ENCODE data around the gene MEIS1. TPM values are rescaled to one million over a fixed set of nuclear protein-coding genes. Genes with fewer than 3 reads are reported as not detected.

MEIS1 gene
- polyA plus RNA-seq, 1 donor (not counting 4 experiments of a cell fraction or from before 2014, with no cell fraction given) = 3.1 TPM

DNA sequence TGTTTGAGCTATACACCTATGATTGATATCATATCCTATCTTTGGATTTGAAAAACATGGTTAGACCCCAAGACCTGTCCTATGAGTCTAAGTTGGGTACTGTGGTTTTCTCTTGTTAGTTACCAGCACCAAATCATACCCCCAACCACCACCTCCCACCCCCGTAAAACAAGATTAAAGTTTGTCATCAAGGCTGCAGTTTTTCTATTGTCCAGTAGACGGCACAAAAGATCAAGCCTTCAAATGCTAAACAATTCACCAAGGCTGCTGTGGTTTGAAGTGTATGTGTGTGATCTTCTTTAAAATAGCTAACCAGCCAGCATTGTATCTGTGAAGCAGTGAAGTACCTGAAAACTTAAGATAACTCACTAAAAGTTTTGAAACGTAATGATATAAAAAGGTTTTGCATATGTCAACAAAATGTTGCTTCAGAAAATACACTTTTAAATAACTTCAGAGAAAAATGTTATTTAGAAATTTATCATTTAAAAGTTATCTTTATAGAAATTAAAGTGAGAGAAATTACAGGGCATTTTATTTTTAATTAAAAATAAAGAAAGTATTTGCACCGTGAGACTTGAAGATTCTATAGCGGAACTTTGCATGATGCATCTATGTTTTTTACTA lies 5.8 kb upstream of the MEIS1 start:
- Histone ChIP-seq H3K79me2 (ENCODE audit: control insufficient read depth, insufficient read depth, low read length) (no peaks in the 10 kb centered on the region), H3K36me3 (ENCODE audit: control insufficient read depth in 2 of 2, extremely low read depth in 1 of 2, insufficient read depth in 2 of 2, low read length in 2 of 2) (no peaks in the 10 kb centered on the region), H3K4me1 (ENCODE audit: control insufficient read depth, extremely low read depth, insufficient read depth, low read length) (peaks cover 5% of the 10 kb centered on the region), H3K9me3 (ENCODE audit: control insufficient read depth, low read depth, low read length) (no peaks in the 10 kb centered on the region), H3K4me3 (ENCODE audit: control insufficient read depth in 2 of 3, extremely low read depth in 1 of 3, insufficient read depth in 2 of 3, low read depth in 1 of 3, low read length in 3 of 3) (no peak overlapping the region), H3K27me3 (ENCODE audit: control insufficient read depth, extremely low read depth, insufficient read depth, low read length) (peaks cover 23% of the 10 kb centered on the region), H3K4me2 (ENCODE audit: control insufficient read depth, extremely low read depth, insufficient read depth, low read depth, low read length) (no peak overlapping the region), H3K9ac (ENCODE audit: control insufficient read depth, extremely low read depth, insufficient read depth, low read length) (no peak overlapping the region), H3K9me1 (ENCODE audit: control insufficient read depth, extremely low read depth, insufficient read depth, low read length) (no peaks in the 10 kb centered on the region), H3K27ac (ENCODE audit: control insufficient read depth, insufficient read depth, low read length) (no peak overlapping the region), H2AFZ (ENCODE audit: control insufficient read depth, low read length) (no peak overlapping the region), H4K20me1 (ENCODE audit: control insufficient read depth, extremely low read depth, insufficient read depth, low read length) (no peaks in the 10 kb centered on the region)
- TF ChIP-seq CTCF (optimal IDR thresholded peaks at IDR 0.05 in 1 of 3, IDR thresholded peaks at IDR 0.05 in 1 of 3, conservative IDR thresholded peaks at IDR 0.05 in 1 of 3; ENCODE audit: extremely low read depth in 1 of 3, insufficient read depth in 2 of 3, low read length in 3 of 3) (peak; percentile 64 to 83 (median 81)), EZH2 (IDR thresholded peaks at IDR 0.05; ENCODE audit: low read length) (no peak)
- FAIRE-seq (peak; percentile 34), DNase-seq (ENCODE audit: low read depth, low spot score) (no peak)
- dilution Hi-C loops (cut with MboI; ENCODE audit: extremely low pct_ligation_motif_present, low sequenced_read_pairs) = no loop called here

- H3K4me1 ChIP-seq (ENCODE audit: control insufficient read depth, extremely low read depth, insufficient read depth, low read length) = peaks cover 5% of the 10 kb centered on the region
- H3K4me2 ChIP-seq (ENCODE audit: control insufficient read depth, extremely low read depth, insufficient read depth, low read depth, low read length) = no peak overlapping the region
- DNase-seq (ENCODE audit: low read depth, low spot score) (no peak), FAIRE-seq (no peak)
- H3K9ac ChIP-seq (ENCODE audit: control insufficient read depth, extremely low read depth, insufficient read depth, low read length) = no peak overlapping the region
- H4K20me1 ChIP-seq (ENCODE audit: control insufficient read depth, extremely low read depth, insufficient read depth, low read length) = no peaks in the 10 kb centered on the region
- no peak overlapping the region for H2AFZ ChIP-seq (ENCODE audit: control insufficient read depth, low read length)
- H3K4me3 ChIP-seq (ENCODE audit: control insufficient read depth in 2 of 3, extremely low read depth in 1 of 3, insufficient read depth in 2 of 3, low read depth in 1 of 3, low read length in 3 of 3) = no peak overlapping the region
- H3K36me3 ChIP-seq (ENCODE audit: control insufficient read depth in 2 of 2, extremely low read depth in 1 of 2, insufficient read depth in 2 of 2, low read length in 2 of 2) = no peaks in the 10 kb centered on the region
- no peak overlapping the region for H3K27ac ChIP-seq (ENCODE audit: control insufficient read depth, insufficient read depth, low read length)
- H3K9me3 ChIP-seq (ENCODE audit: control insufficient read depth, low read depth, low read length) = no peaks in the 10 kb centered on the region
- H3K79me2 ChIP-seq (ENCODE audit: control insufficient read depth, insufficient read depth, low read length) = no peaks in the 10 kb centered on the region
- no peaks in the 10 kb centered on the region for H3K9me1 ChIP-seq (ENCODE audit: control insufficient read depth, extremely low read depth, insufficient read depth, low read length)
- peaks cover 22% of the 10 kb centered on the region for H3K27me3 ChIP-seq (ENCODE audit: control insufficient read depth, extremely low read depth, insufficient read depth, low read length)
- TF ChIP-seq CTCF (optimal IDR thresholded peaks at IDR 0.05 in 1 of 3, IDR thresholded peaks at IDR 0.05 in 1 of 3, conservative IDR thresholded peaks at IDR 0.05 in 1 of 3; ENCODE audit: extremely low read depth in 1 of 3, insufficient read depth in 2 of 3, low read length in 3 of 3) (no peak), EZH2 (IDR thresholded peaks at IDR 0.05; ENCODE audit: low read length) (no peak)
- dilution Hi-C loops (cut with MboI; ENCODE audit: extremely low pct_ligation_motif_present, low sequenced_read_pairs) = no loop called here
Observed at GRCh38 chr2:66429693-66430504, 5.0 kb upstream of the MEIS1 start.

All from keratinocyte (primary cell).